RWPE1 (cell line): ENCODE results near the gene THAP6.

Source experiments
- CTCF ChIA-PET: fragments of 350-600 bp; sonication (Branson Sonifier 250); formaldehyde crosslinking; extraction: SDS; loops from one replicate; lab custom pipeline; 2021; lab: Yijun Ruan, JAX
- POLR2A ChIA-PET: fragments of 400-600 bp; formaldehyde crosslinking; extraction: SDS; loops from one replicate; lab custom pipeline; 2020; ENCODE audit warnings: antibody characterized with exemption; ENCODE audit not compliant: low non-redundant PET; lab: Yijun Ruan, JAX
- DNase-seq: peaks from one replicate; pipeline ENCODE4 v3.0.0; 2012; ENCODE audit warnings: low spot score
- H3K27ac ChIP-seq: fragments of 450-650 bp; 2 replicates; pipeline ENCODE4 v1.5.1; 2017
- TF ChIP-seq, protein P1 (sequence below): fragments of 450-650 bp; conservative IDR thresholded peaks from 2 replicates; pipeline ENCODE4 v1.5.1; 2017; ENCODE audit warnings: low read depth, mild to moderate bottlenecking

Gene THAP6

DNA sequence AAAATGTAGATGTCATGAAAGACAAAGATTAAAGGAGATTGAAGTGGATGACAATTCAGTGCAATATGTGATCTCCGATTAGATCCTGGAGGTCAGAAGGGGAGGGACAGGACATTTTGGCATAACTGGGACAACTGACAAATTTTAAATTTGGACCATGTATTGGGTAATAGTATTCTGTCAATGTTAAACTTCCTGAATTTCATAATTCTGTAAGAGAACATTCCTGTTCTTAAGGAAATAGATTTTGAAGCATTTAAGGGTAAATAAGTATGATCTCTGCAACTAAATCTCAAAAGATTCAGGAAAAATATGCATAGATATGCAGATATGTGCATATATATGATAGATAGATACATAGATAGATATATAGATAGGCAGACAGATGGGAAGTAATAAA, 52.6 kb downstream of the THAP6 start:
- no peak overlapping the region for H3K27ac ChIP-seq
- POLR2A ChIA-PET, result no interaction called here
- TF ChIP-seq, protein P1, sequence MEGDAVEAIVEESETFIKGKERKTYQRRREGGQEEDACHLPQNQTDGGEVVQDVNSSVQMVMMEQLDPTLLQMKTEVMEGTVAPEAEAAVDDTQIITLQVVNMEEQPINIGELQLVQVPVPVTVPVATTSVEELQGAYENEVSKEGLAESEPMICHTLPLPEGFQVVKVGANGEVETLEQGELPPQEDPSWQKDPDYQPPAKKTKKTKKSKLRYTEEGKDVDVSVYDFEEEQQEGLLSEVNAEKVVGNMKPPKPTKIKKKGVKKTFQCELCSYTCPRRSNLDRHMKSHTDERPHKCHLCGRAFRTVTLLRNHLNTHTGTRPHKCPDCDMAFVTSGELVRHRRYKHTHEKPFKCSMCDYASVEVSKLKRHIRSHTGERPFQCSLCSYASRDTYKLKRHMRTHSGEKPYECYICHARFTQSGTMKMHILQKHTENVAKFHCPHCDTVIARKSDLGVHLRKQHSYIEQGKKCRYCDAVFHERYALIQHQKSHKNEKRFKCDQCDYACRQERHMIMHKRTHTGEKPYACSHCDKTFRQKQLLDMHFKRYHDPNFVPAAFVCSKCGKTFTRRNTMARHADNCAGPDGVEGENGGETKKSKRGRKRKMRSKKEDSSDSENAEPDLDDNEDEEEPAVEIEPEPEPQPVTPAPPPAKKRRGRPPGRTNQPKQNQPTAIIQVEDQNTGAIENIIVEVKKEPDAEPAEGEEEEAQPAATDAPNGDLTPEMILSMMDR, result no peak
- CTCF ChIA-PET, result interaction anchor here (0.7 kb wide), 1 partner anchor 1084 kb away, joined by 4 read pairs; no protein-coding TSS in a partner anchor
- no peak for DNase-seq

DNA sequence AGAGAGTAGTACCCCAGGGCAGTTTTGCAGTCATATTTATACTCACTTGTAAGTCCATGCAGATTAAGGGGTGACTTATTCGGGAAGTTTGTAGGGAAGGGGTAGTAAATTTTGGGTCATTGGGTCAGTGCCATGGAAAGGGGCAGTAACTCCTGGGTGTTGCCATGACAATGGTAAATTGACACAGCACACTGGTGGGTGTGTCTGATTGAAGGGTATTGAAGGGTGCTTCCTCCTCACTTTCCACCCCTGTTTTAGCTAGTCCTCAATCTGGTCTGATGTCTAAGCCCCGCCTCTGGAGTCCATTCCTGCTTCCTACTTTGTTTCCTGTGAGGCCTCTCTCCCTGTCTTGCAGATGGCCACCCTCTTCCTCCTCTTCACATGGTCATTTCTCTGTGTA, 53.5 kb downstream of the THAP6 start:
- TF ChIP-seq, protein P1, result no peak
- CTCF ChIA-PET, result no interaction called here
- POLR2A ChIA-PET, result no interaction called here
- no peak overlapping the region for H3K27ac ChIP-seq
- DNase-seq, result no peak
